ENCODE data around the gene UBAP1L.

UBAP1L gene

GRCh38 chr15:65069179-65069578 lies 45.8 kb downstream of the UBAP1L start:
- Histone ChIP-seq H3K9me2 (replicated peaks; ENCODE audit: insufficient read depth, low read length) (no peaks in the 10 kb centered on the region), H3K79me2 (ENCODE audit: insufficient read depth, low read length) (no peaks in the 10 kb centered on the region), H3K27ac (ENCODE audit: low read depth, low read length) (no peak overlapping the region), H4K20me1 (ENCODE audit: low read depth, low read length) (no peaks in the 10 kb centered on the region), H3K4me2 (ENCODE audit: low read depth, low read length, poor library complexity, severe bottlenecking) (no peak overlapping the region), H3K36me3 (ENCODE audit: low read length) (no peaks in the 10 kb centered on the region), H2AFZ (ENCODE audit: low read depth, low read length, severe bottlenecking) (no peak overlapping the region), H3K27me3 (ENCODE audit: low read length) (no peaks in the 10 kb centered on the region), H3F3A (ENCODE audit: insufficient read depth) (no peaks in the 10 kb centered on the region), H3K4me3 (ENCODE audit: insufficient read depth, low read length, poor library complexity, severe bottlenecking) (no peak overlapping the region), H3K9me3 (ENCODE audit: insufficient read depth, low read length) (no peaks in the 10 kb centered on the region), H3K9ac (ENCODE audit: low read length) (no peak overlapping the region)
- no peak for TF ChIP-seq CTCF (IDR thresholded peaks at IDR 0.05; ENCODE audit: insufficient read depth, low read length, poor library complexity, severe bottlenecking)

- H3K9me2 ChIP-seq (replicated peaks; ENCODE audit: insufficient read depth, low read length), result no peaks in the 10 kb centered on the region
- no peak overlapping the region for H2AFZ ChIP-seq (ENCODE audit: low read depth, low read length, severe bottlenecking)
- H3K4me2 ChIP-seq (ENCODE audit: low read depth, low read length, poor library complexity, severe bottlenecking), result no peak overlapping the region
- no peak overlapping the region for H3K9ac ChIP-seq (ENCODE audit: low read length)
- no peak overlapping the region for H3K4me3 ChIP-seq (ENCODE audit: insufficient read depth, low read length, poor library complexity, severe bottlenecking)
- H4K20me1 ChIP-seq (ENCODE audit: low read depth, low read length), result no peaks in the 10 kb centered on the region
- no peak overlapping the region for H3K27ac ChIP-seq (ENCODE audit: low read depth, low read length)
- H3F3A ChIP-seq (ENCODE audit: insufficient read depth), result no peaks in the 10 kb centered on the region
- H3K36me3 ChIP-seq (ENCODE audit: low read length), result no peaks in the 10 kb centered on the region
- no peaks in the 10 kb centered on the region for H3K27me3 ChIP-seq (ENCODE audit: low read length)
- no peaks in the 10 kb centered on the region for H3K9me3 ChIP-seq (ENCODE audit: insufficient read depth, low read length)
- H3K79me2 ChIP-seq (ENCODE audit: insufficient read depth, low read length), result no peaks in the 10 kb centered on the region
- TF ChIP-seq EZH2phosphoT487 (conservative IDR thresholded peaks at IDR 0.05; ENCODE audit: low read length) (no peak), CTCF (IDR thresholded peaks at IDR 0.05; ENCODE audit: insufficient read depth, low read length, poor library complexity, severe bottlenecking) (no peak)
Observed at GRCh38 chr15:65068403-65068788, 46.6 kb downstream of the UBAP1L start.

GRCh38 chr15:65067645-65068402 lies 47.2 kb downstream of the UBAP1L start, which contains the start of gene RASL12:
RASL12 (minus strand) TSS chr15:65067991; CDS start chr15:65067835, 156 bp downstream.
- no peaks in the 10 kb centered on the region for H3K36me3 ChIP-seq (ENCODE audit: low read length)
- no peak within 1 kb of the TSS for H3K27ac ChIP-seq (ENCODE audit: low read depth, low read length)

More at GRCh38 chr15:65067645-65068402, 47.2 kb downstream of the UBAP1L start, which contains the start of gene RASL12:
- Histone ChIP-seq H3K9me3 (ENCODE audit: insufficient read depth, low read length) (no peaks in the 10 kb centered on the region), H3K9me2 (replicated peaks; ENCODE audit: insufficient read depth, low read length) (no peaks in the 10 kb centered on the region), H2AFZ (ENCODE audit: low read depth, low read length, severe bottlenecking) (no peak within 1 kb of the TSS), H3K4me3 (ENCODE audit: insufficient read depth, low read length, poor library complexity, severe bottlenecking) (no peak within 1 kb of the TSS), H3K79me2 (ENCODE audit: insufficient read depth, low read length) (no peaks in the 10 kb centered on the region), H3K27me3 (ENCODE audit: low read length) (no peaks in the 10 kb centered on the region), H3K4me2 (ENCODE audit: low read depth, low read length, poor library complexity, severe bottlenecking) (no peak within 1 kb of the TSS), H3F3A (ENCODE audit: insufficient read depth) (no peaks in the 10 kb centered on the region), H4K20me1 (ENCODE audit: low read depth, low read length) (no peaks in the 10 kb centered on the region), H3K9ac (ENCODE audit: low read length) (no peak within 1 kb of the TSS)
- no peak for TF ChIP-seq CTCF (IDR thresholded peaks at IDR 0.05; ENCODE audit: insufficient read depth, low read length, poor library complexity, severe bottlenecking)

Data from SU-DHL-6 (cell line).